GM12873 (cell line): Measurements from ENCODE around the gene LMCD1.

Experiments used
- CTCF ChIP-seq: IDR thresholded peaks from 2 replicates; pipeline ENCODE4 v1.5.1; 2012; ENCODE audit warnings: low read depth, mild to moderate bottlenecking, moderate library complexity, low read length, control low read depth; ENCODE audit not compliant: insufficient read depth; ENCODE audit errors: missing control alignments

The LMCD1 gene

GRCh38 chr3:8595695-8596115, 94.1 kb downstream of the LMCD1 start:
- TF ChIP-seq CTCF: no peak

GRCh38 chr3:8596321-8597218, 94.9 kb downstream of the LMCD1 start:
- no peak for TF ChIP-seq CTCF

- no peak for TF ChIP-seq CTCF
Measured at GRCh38 chr3:8597219-8597853, 95.7 kb downstream of the LMCD1 start.

GRCh38 chr3:8599146-8599545, 97.5 kb downstream of the LMCD1 start:
- TF ChIP-seq CTCF: no peak

- TF ChIP-seq CTCF: no peak
Measured at GRCh38 chr3:8600457-8600856, 98.8 kb downstream of the LMCD1 start.

- no peak for TF ChIP-seq CTCF
Measured at GRCh38 chr3:8603115-8603710, 101.6 kb downstream of the LMCD1 start.

GRCh38 chr3:8604006-8604405, 102.4 kb downstream of the LMCD1 start:
- no peak for TF ChIP-seq CTCF
